ENCODE measurements around the gene SORBS1.
"Not testable (repeated sequence)": the region's sequence is repeated elsewhere in the genome, so short reads cannot be mapped to it uniquely, and the experiment has no call there.

DNA sequence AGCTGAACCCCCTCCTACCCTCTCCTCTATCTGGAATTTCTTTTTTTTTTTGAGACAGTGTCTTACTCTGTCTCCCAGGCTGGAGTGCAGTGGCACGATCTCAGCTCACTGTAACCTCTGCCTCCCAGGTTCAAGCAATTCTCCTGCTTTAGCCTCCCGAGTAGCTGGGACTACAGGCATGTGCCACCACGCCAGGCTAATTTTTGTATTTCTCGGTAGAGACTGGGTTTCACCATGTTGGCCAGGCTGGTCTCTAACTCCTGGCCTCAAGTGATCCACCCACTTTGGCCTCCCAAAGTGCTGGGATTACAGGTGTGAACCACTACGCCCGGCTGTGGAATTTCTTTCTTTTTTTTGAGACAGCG lies 213.8 kb downstream of the SORBS1 start:
- TF ChIP-seq ZNF549 (tag by site-specific recombination; IDR thresholded peaks at IDR 0.05) = not testable (repeated sequence)
- TF ChIP-seq, protein P1, sequence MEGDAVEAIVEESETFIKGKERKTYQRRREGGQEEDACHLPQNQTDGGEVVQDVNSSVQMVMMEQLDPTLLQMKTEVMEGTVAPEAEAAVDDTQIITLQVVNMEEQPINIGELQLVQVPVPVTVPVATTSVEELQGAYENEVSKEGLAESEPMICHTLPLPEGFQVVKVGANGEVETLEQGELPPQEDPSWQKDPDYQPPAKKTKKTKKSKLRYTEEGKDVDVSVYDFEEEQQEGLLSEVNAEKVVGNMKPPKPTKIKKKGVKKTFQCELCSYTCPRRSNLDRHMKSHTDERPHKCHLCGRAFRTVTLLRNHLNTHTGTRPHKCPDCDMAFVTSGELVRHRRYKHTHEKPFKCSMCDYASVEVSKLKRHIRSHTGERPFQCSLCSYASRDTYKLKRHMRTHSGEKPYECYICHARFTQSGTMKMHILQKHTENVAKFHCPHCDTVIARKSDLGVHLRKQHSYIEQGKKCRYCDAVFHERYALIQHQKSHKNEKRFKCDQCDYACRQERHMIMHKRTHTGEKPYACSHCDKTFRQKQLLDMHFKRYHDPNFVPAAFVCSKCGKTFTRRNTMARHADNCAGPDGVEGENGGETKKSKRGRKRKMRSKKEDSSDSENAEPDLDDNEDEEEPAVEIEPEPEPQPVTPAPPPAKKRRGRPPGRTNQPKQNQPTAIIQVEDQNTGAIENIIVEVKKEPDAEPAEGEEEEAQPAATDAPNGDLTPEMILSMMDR (tag by site-specific recombination; IDR thresholded peaks at IDR 0.05) = not testable (repeated sequence)

All from HEK293 (cell line).